Tibial artery (tissue), 4 donors: ENCODE data around the gene LCLAT1.

ENCODE experiments used
- DNase-seq, 2 donors: peaks; one replicate each; pipeline ENCODE4 v3.0.0-alpha.2; 2019
- H3K27ac ChIP-seq, 2 donors: fragments of 200-600 bp; sonication (generic) in 1 of 2; 1 replicate in 1 of 2; 2 replicates in 1 of 2; pipeline ENCODE4 v1.5.1; 2018 to 2019; ENCODE audit warnings: mild to moderate bottlenecking in 1 of 2
- H3K27me3 ChIP-seq, 2 donors: fragments of 200-600 bp; sonication (generic) in 1 of 2; one replicate each; pipeline versions ENCODE4 v1.5.1 to v1.6.0; 2016 to 2019
- H3K36me3 ChIP-seq, 3 donors: fragments of 200-600 bp; sonication (generic) in 2 of 3; one replicate each; pipeline ENCODE4 v1.5.1; 2016 to 2019; ENCODE audit warnings: mild to moderate bottlenecking in 2 of 3
- H3K4me1 ChIP-seq, 4 donors: fragments of 200-600 bp; sonication (generic) in 2 of 4; 1 replicate in 3 of 4; 2 replicates in 1 of 4; pipeline ENCODE4 v1.5.1; 2016 to 2019
- H3K4me3 ChIP-seq, 2 donors: fragments of 200-600 bp; sonication (generic) in 1 of 2; 1 replicate in 1 of 2; 2 replicates in 1 of 2; pipeline ENCODE4 v1.5.1; 2018 to 2019; ENCODE audit warnings: mild to moderate bottlenecking in 2 of 2
- H3K9me3 ChIP-seq, 3 donors: fragments of 200-600 bp; sonication (generic) in 1 of 3; one replicate each; pipeline ENCODE4 v1.5.1; 2016 to 2019
- CTCF ChIP-seq, 2 experiments: fragments of 200-600 bp in 1 of 2; fragments of 450-650 bp in 1 of 2; IDR thresholded peaks; one replicate each; pipeline ENCODE4 v1.5.1; 2017 to 2019; ENCODE audit warnings: antibody characterized with exemption in 2 of 2, mild to moderate bottlenecking in 1 of 2, moderate library complexity in 1 of 2
- intact Hi-C: fragments of 100-400 bp; cut with DNase I; formaldehyde crosslinking; loops from one replicate; pipeline ENCODE4 v1.15.0; 2023; ENCODE audit warnings: low total_unique reads

The LCLAT1 gene

GRCh38 chr2:30410217-30410616 is 36.8 kb upstream of the LCLAT1 start:
- intact Hi-C loops, result no loop called here
- DNase-seq, result no peak
- Histone ChIP-seq H3K4me1 (peaks cover 0 to 68% (median 47%) of the 10 kb centered on the region in 4 donors), H3K4me3 (no peak overlapping the region), H3K9me3 (no peaks in the 10 kb centered on the region), H3K27me3 (no peaks in the 10 kb centered on the region), H3K27ac (peak overlapping the region; percentile 73 to 77), H3K36me3 (no peaks in the 10 kb centered on the region)
- no peak for TF ChIP-seq CTCF (IDR thresholded peaks at IDR 0.05)

- DNase-seq, result no peak
These were observed 34.9 kb upstream of the LCLAT1 start for GRCh38 chr2:30412047-30412683.

GRCh38 chr2:30412684-30413570 is 34.1 kb upstream of the LCLAT1 start:
- TF ChIP-seq CTCF (IDR thresholded peaks at IDR 0.05), result no peak
- intact Hi-C loops, result no loop called here
- H3K27me3 ChIP-seq, result no peaks in the 10 kb centered on the region
- DNase-seq, result no peak
- H3K4me3 ChIP-seq, result no peak overlapping the region
- peaks cover 0 to 68% (median 42%) of the 10 kb centered on the region in 4 donors for H3K4me1 ChIP-seq
- H3K27ac ChIP-seq, result peak overlapping the region; percentile 73 to 77
- H3K9me3 ChIP-seq, result no peaks in the 10 kb centered on the region
- no peaks in the 10 kb centered on the region for H3K36me3 ChIP-seq

More at GRCh38 chr2:30412047-30412683, 34.9 kb upstream of the LCLAT1 start:
- intact Hi-C loops, result no loop called here
- TF ChIP-seq CTCF (IDR thresholded peaks at IDR 0.05), result no peak
- H3K4me3 ChIP-seq, result no peak overlapping the region
- H3K4me1 ChIP-seq, result peaks cover 0 to 69% (median 47%) of the 10 kb centered on the region in 4 donors
- H3K27me3 ChIP-seq, result no peaks in the 10 kb centered on the region
- no peaks in the 10 kb centered on the region for H3K36me3 ChIP-seq
- peak overlapping the region; percentile 73 to 77 for H3K27ac ChIP-seq
- no peaks in the 10 kb centered on the region for H3K9me3 ChIP-seq

GRCh38 chr2:30414961-30415360 is 32.1 kb upstream of the LCLAT1 start:
- Histone ChIP-seq H3K4me1 (peaks cover 0 to 50% (median 24%) of the 10 kb centered on the region in 4 donors), H3K9me3 (no peaks in the 10 kb centered on the region), H3K27ac (peak overlapping the region in 1 of 2 donors; percentile 73), H3K27me3 (no peaks in the 10 kb centered on the region), H3K4me3 (no peak overlapping the region), H3K36me3 (no peaks in the 10 kb centered on the region)
- no peak for TF ChIP-seq CTCF (IDR thresholded peaks at IDR 0.05)
- DNase-seq, result no peak
- intact Hi-C loops, result no loop called here

- H3K4me3 ChIP-seq, result no peak overlapping the region
These were observed 29.8 kb upstream of the LCLAT1 start for GRCh38 chr2:30417253-30417652.

More at GRCh38 chr2:30417253-30417652, 29.8 kb upstream of the LCLAT1 start:
- no peaks in the 10 kb centered on the region for H3K27me3 ChIP-seq
- no peaks in the 10 kb centered on the region for H3K9me3 ChIP-seq
- TF ChIP-seq CTCF (IDR thresholded peaks at IDR 0.05), result no peak
- peak; percentile 79 to 80 for DNase-seq
- intact Hi-C loops, result no loop called here
- no peaks in the 10 kb centered on the region for H3K36me3 ChIP-seq
- H3K4me1 ChIP-seq, result peaks cover 0 to 40% (median 23%) of the 10 kb centered on the region in 4 donors
- H3K27ac ChIP-seq, result peak overlapping the region; percentile 44 to 51
